ENCODE results near the gene PUDP.
"Not testable (repeated sequence)": the region's sequence is repeated elsewhere in the genome, so short reads cannot be mapped to it uniquely, and the experiment has no call there.

Gene PUDP

GRCh38 chrX:7109838-7110793, 37.8 kb downstream of the PUDP start:
- FAIRE-seq = no peak
- no peak for DNase-seq (ENCODE audit: low spot score)

GRCh38 chrX:7109049-7109531, 38.9 kb downstream of the PUDP start:
- DNase-seq (ENCODE audit: low spot score) (no peak), FAIRE-seq (no peak)

DNA sequence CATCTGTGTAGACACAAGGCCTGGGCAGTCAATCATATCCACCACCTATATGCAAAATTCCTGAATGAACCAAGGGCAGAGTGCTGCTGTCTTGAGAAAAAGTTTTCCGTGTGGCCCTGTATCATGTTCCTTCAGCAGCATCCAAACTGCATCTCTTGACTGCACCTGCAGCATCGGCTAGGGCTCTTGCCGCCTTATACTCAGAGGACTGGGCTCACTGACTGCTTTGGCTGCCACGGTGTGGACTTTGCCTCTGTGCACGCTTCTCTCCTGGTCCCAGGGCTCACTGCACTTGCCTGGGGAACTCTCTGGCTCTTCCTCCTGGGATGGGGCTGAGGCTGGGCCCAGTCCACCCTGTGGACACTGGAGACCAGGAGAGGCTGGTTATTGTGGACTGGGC, 39.9 kb downstream of the PUDP start:
- DNase-seq (ENCODE audit: low spot score) (no peak), FAIRE-seq (no peak)

DNA sequence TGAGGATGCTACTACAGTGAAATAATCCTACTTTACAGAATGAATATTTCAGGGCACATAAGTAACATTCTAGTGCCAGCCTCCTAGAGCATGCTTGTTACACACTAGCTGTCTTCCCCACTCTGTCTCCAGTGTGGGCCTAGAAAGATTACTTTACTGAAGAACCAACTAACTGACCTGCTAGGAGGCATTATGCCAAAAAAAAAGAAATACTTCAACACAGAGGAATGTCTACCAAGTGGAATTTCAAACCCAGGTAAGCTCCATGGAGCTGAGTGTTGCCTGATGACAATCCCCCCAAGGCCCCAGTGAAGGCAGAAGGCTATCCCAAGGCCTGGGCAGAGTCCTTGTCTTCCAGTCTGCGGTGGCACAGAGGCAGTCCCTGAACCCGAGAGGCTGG, 41.3 kb downstream of the PUDP start:
- DNase-seq (ENCODE audit: low spot score) (no peak), FAIRE-seq (no peak)

DNA sequence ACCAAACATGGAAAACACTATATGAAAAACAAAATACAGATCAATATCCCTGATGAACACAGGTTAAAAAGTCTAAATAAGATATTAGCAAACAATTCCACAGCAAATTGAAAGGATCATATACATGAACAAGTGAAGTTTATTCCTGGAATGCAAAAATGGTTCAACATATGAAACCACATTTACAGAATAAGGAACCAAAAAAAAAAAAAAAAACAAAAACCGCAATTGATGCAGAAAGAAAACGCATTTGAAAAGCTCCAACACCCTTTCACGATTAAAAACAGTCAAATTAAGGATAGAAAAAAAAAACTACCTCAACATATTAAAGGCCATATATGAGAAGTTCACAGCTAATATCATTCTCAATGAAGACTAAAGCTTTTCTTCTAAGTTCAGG, 45.8 kb downstream of the PUDP start:
- DNase-seq (ENCODE audit: low spot score) (no peak), FAIRE-seq (no peak)

GRCh38 chrX:7100022-7100421, 47.9 kb downstream of the PUDP start:
- FAIRE-seq (no peak), DNase-seq (ENCODE audit: low spot score) (no peak)

GRCh38 chrX:7095657-7096056, 52.3 kb downstream of the PUDP start:
- FAIRE-seq = not testable (repeated sequence)

GRCh38 chrX:7093305-7093704, 54.6 kb downstream of the PUDP start:
- no peak for FAIRE-seq
- no peak for DNase-seq (ENCODE audit: low spot score)

More at GRCh38 chrX:7095657-7096056, 52.3 kb downstream of the PUDP start:
- not testable (repeated sequence) for DNase-seq (ENCODE audit: low spot score)

GRCh38 chrX:7092543-7092942, 55.4 kb downstream of the PUDP start:
- DNase-seq (ENCODE audit: low spot score) (no peak), FAIRE-seq (no peak)

GRCh38 chrX:7091923-7092322, 56.0 kb downstream of the PUDP start:
- FAIRE-seq (no peak), DNase-seq (ENCODE audit: low spot score) (no peak)

DNA sequence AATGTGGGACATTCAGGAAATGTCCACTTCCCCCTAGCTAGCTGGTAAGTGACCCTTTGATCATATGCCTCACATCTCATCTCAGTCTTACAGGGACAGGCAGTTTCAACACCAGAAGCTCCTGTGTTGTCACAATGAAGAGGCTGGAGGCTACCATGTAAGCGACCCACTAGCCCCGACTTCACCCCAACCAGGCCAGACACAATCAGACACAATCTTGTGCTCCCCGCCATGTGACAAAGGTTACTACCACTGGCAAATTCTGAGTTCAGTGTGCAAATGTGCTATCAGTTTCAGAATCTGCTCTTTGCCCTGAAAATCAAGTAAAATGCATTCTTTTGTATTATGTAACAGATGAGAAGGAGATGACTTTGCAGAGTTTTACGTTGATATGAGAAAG, 57.3 kb downstream of the PUDP start:
- no peak for DNase-seq (ENCODE audit: low spot score)
- FAIRE-seq = no peak

DNA sequence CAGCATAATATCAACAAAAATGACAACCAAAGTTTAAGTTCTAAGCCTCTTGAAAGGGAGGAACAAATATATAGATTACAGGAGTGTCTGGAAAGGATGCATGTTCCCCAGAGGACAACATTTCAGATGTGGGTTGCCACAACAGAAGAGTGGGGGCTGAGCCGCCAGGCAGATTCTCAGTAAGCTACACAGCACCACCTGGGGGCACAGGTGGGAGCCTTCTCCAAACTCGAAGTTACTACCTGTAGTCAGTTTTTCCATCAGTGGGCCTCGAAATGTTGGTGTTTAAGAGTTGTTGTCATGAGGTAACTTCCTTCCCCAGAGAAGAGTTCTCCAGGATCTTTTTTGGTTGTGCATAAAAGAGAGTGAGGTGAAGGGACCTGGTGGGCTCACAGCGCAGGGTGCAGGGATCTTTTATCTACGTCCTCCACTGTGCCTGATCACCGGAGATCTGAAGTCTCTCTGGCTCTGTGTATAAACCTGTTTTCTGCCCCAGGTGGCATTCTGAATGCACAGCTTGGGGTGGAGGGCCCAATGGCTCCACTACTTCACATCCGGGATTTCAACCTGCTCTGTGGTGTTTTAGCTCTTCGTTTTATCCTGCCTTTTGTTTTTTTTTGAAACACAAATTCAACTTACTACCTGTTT, 58.9 kb downstream of the PUDP start:
- FAIRE-seq = no peak
- no peak for DNase-seq (ENCODE audit: low spot score)

DNA sequence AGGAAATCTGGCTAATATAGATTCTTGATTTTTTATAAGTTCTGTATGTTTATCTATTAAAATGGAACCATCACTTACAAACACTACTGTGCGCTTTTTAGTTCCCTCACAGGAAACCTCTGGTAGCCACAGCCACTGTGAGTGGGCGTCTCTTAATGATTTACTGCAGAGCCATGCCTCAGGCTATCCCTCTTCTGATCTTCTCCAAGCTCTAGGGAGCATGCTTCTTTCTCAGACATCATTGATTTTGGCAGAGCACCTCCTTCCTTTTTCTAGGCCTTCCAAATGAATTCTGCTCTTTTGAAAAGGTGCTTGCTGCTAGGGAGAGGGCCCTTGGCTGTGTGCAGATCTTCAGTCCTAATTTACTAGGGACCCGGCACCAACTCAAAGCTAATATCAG, 61.6 kb downstream of the PUDP start:
- FAIRE-seq = no peak

DNA sequence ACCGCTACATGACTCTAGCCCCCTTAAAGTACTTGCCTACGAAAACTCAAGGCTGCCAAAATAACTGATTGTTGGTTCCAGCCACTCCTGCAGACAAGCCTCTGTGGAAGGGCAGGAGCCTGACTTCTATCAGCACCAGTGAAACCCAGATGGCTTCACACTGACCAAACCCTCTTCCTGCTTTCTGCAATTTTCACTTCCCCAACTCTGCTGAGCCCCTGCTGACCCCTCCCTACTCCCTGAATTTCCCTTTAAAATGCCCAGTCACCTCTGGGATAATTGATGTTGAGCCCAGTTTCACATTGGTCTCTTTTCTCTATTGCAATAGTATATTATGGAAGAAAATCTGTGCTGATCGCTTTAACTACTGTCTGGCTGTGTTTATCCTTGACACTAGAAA, 62.1 kb downstream of the PUDP start:
- FAIRE-seq (no peak), DNase-seq (ENCODE audit: low spot score) (no peak)

More for the DNA sequence above, 61.6 kb downstream of the PUDP start:
- DNase-seq (ENCODE audit: low spot score) = no peak

DNA sequence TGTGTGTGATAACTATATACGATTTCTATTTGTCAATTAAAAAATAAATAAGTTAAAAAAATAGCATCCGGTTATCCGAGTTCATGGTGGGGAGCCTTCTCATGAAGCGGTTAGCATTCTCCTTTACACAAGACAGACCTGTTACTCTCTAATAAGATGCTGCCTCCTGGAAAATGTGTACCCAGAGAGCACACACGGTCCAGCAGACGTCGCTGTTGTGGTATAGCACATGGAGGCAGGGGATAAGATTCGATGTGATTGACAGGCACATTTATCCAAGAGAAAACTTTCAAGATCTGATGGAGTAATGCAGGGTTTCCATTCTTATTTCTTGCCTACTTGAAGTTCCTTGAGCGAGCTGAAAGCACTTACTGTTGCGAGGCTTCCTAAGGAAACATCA, 63.1 kb downstream of the PUDP start:
- DNase-seq (ENCODE audit: low spot score) (no peak), FAIRE-seq (no peak)

DNA sequence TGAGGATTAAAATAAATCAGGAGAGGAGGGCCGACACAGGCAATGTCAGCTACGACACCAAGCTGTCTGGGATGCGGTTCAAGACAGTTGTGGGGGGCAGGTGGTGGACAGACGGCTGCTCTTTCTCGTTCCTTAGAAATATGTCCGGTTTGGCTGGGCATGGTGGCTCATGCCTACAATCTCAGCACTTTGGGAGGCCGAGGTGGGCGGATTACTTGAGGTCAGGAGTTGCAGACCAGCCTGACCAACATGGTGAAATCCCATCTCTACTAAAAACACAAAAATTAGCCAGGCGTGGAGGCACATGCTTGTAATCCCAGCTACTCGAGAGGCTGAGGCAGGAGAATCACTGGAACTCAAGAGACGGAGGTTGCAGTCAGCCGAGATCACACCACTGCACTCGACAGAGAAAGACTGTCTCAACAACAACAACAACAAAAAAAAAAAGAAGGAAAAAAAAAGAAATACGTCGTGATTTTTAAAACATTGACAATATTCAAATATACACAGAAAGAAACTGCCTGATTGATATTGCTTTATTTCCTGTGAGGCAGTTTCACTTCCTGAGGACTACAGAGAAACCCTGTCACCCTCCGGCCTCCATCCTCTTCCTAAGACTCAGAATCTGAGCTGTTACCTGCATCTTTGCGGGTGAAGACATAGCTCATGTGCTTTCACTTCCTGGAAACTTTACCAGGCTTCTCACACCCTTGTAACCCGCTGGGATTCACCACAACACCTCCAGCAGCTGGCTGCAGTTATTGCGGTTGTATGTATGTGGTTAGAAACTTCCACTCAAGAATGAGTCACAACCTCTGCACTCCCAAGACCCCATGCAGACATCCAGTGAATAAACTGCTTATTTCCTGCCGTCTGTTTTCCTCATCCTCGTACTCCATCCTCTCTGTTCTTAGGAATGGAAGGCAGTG, 64.2 kb downstream of the PUDP start:
- peak; percentile 86 for DNase-seq (ENCODE audit: low spot score)
- peak; percentile 96 for FAIRE-seq

DNA sequence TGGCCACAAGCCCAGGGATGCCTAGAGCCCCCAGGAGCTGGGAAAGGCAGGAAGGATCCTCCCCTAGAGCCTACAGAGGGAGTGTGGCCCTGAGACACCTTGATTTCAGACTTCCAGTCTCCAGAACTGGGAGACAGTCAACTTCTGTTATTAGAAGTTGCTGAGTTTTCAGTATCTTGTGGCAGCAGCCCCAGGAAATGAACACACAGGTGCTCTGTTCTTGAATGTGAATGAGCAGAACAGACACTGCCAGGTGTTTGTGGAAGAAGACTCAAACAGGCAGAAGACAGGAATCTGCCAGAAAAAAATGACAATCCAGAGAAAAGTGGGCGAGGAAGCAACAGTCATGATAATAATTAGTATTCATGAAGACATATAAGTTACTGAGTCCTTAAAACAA, 64.9 kb downstream of the PUDP start:
- FAIRE-seq (no peak), DNase-seq (ENCODE audit: low spot score) (no peak)

DNA sequence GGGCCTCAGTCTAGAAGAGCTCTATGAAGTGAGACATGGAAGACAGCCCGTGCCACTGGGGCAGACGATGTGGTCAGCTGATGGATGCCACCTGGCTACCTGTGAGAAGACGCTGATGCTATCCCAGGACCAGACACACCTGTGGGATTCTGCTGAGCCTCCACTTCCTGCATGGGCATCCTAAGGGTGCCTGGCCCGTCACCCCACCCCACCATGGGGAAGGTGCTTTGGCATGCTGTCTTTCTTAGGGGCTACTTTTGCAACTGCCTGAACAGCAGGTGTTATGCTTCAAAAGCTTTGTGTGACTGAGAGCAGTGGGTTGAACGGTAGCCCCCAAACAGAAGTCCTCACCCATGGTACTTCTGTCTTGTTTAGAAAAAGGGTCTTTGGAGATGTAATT, 65.4 kb downstream of the PUDP start:
- FAIRE-seq = no peak

GRCh38 chrX:7077241-7078230, 70.4 kb downstream of the PUDP start:
- DNase-seq (ENCODE audit: low spot score) = no peak
- no peak for FAIRE-seq

More for the DNA sequence above, 65.4 kb downstream of the PUDP start:
- DNase-seq (ENCODE audit: low spot score) = no peak

DNA sequence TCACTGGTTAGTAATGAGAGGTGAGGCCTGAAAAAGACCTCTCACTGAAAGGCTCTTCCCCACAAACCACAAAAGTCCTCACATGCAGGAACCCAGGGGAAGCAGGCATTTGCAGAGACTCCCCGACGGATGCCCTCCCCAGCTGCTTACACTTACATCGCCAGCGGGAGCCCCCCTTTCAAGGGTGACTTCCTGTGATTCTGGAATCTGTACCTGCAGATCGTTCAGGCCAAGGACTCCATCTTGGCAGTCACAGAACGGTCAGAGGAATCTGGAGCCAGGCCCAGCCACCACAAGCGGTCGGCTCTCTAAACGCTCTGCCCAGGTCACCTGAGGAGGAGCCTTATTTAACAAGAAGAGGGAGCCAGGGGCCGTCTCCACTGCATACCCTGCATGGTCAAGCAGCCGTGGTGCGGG, 71.7 kb downstream of the PUDP start:
- no peak for DNase-seq (ENCODE audit: low spot score)
- no peak for FAIRE-seq

All from RCC 7860 (cell line).